Tibial artery (tissue), 4 donors: ENCODE measurements around the gene ZC3H12C.

Experiments
- DNase-seq, 2 donors: peaks; one replicate each; pipeline ENCODE4 v3.0.0-alpha.2; 2019
- H3K27ac ChIP-seq, 2 donors: fragments of 200-600 bp; sonication (generic) in 1 of 2; 1 replicate in 1 of 2; 2 replicates in 1 of 2; pipeline ENCODE4 v1.5.1; 2018 to 2019; ENCODE audit warnings: mild to moderate bottlenecking in 1 of 2
- H3K27me3 ChIP-seq, 2 donors: fragments of 200-600 bp; sonication (generic) in 1 of 2; one replicate each; pipeline versions ENCODE4 v1.5.1 to v1.6.0; 2016 to 2019
- H3K36me3 ChIP-seq, 3 donors: fragments of 200-600 bp; sonication (generic) in 2 of 3; one replicate each; pipeline ENCODE4 v1.5.1; 2016 to 2019; ENCODE audit warnings: mild to moderate bottlenecking in 2 of 3
- H3K4me1 ChIP-seq, 4 donors: fragments of 200-600 bp; sonication (generic) in 2 of 4; 1 replicate in 3 of 4; 2 replicates in 1 of 4; pipeline ENCODE4 v1.5.1; 2016 to 2019
- H3K4me3 ChIP-seq, 2 donors: fragments of 200-600 bp; sonication (generic) in 1 of 2; 1 replicate in 1 of 2; 2 replicates in 1 of 2; pipeline ENCODE4 v1.5.1; 2018 to 2019; ENCODE audit warnings: mild to moderate bottlenecking in 2 of 2
- H3K9me3 ChIP-seq, 3 donors: fragments of 200-600 bp; sonication (generic) in 1 of 3; one replicate each; pipeline ENCODE4 v1.5.1; 2016 to 2019
- CTCF ChIP-seq, 2 experiments: fragments of 200-600 bp in 1 of 2; fragments of 450-650 bp in 1 of 2; IDR thresholded peaks; one replicate each; pipeline ENCODE4 v1.5.1; 2017 to 2019; ENCODE audit warnings: antibody characterized with exemption in 2 of 2, mild to moderate bottlenecking in 1 of 2, moderate library complexity in 1 of 2
- intact Hi-C: fragments of 100-400 bp; cut with DNase I; formaldehyde crosslinking; loops from one replicate; pipeline ENCODE4 v1.15.0; 2023; ENCODE audit warnings: low total_unique reads

Gene ZC3H12C

GRCh38 chr11:110123003-110123402 is 29.8 kb downstream of the ZC3H12C start:
- Histone ChIP-seq H3K9me3 (no peaks in the 10 kb centered on the region), H3K27ac (no peak overlapping the region), H3K4me1 (peaks cover 0 to 9% (median 3%) of the 10 kb centered on the region in 4 donors), H3K4me3 (no peak overlapping the region), H3K27me3 (no peaks in the 10 kb centered on the region), H3K36me3 (no peaks in the 10 kb centered on the region)
- intact Hi-C loops = no loop called here
- TF ChIP-seq CTCF (IDR thresholded peaks at IDR 0.05) = no peak
- no peak for DNase-seq

- H3K36me3 ChIP-seq = no peaks in the 10 kb centered on the region
- DNase-seq = no peak
- H3K27me3 ChIP-seq = no peaks in the 10 kb centered on the region
- no peak for TF ChIP-seq CTCF (IDR thresholded peaks at IDR 0.05)
- H3K4me1 ChIP-seq = peaks cover 0 to 12% (median 3%) of the 10 kb centered on the region in 4 donors
- H3K27ac ChIP-seq = no peak overlapping the region
- intact Hi-C loops = no loop called here
- no peaks in the 10 kb centered on the region for H3K9me3 ChIP-seq
- H3K4me3 ChIP-seq = no peak overlapping the region
Observed at GRCh38 chr11:110124605-110125004, 31.4 kb downstream of the ZC3H12C start.

GRCh38 chr11:110125632-110126031 is 32.4 kb downstream of the ZC3H12C start:
- DNase-seq = no peak
- H3K27ac ChIP-seq = no peak overlapping the region

GRCh38 chr11:110126936-110127335 is 33.7 kb downstream of the ZC3H12C start:
- Histone ChIP-seq H3K27me3 (no peaks in the 10 kb centered on the region), H3K36me3 (no peaks in the 10 kb centered on the region), H3K27ac (no peak overlapping the region), H3K4me1 (peaks cover 0 to 7% (median 1%) of the 10 kb centered on the region in 4 donors), H3K9me3 (no peaks in the 10 kb centered on the region), H3K4me3 (no peak overlapping the region)
- TF ChIP-seq CTCF (IDR thresholded peaks at IDR 0.05) = no peak
- intact Hi-C loops = no loop called here
- no peak for DNase-seq

More at GRCh38 chr11:110125632-110126031, 32.4 kb downstream of the ZC3H12C start:
- H3K27me3 ChIP-seq = no peaks in the 10 kb centered on the region
- peaks cover 0 to 12% (median 3%) of the 10 kb centered on the region in 4 donors for H3K4me1 ChIP-seq
- TF ChIP-seq CTCF (IDR thresholded peaks at IDR 0.05) = no peak
- intact Hi-C loops = no loop called here
- H3K4me3 ChIP-seq = no peak overlapping the region
- no peaks in the 10 kb centered on the region for H3K9me3 ChIP-seq
- H3K36me3 ChIP-seq = no peaks in the 10 kb centered on the region

- Histone ChIP-seq H3K27me3 (no peaks in the 10 kb centered on the region), H3K9me3 (no peaks in the 10 kb centered on the region), H3K27ac (no peak overlapping the region), H3K36me3 (no peaks in the 10 kb centered on the region), H3K4me3 (no peak overlapping the region), H3K4me1 (peaks cover 0 to 3% (median 1%) of the 10 kb centered on the region in 4 donors)
- intact Hi-C loops = no loop called here
- no peak for TF ChIP-seq CTCF (IDR thresholded peaks at IDR 0.05)
- DNase-seq = no peak
Observed at GRCh38 chr11:110128161-110128560, 35.0 kb downstream of the ZC3H12C start.
